GM23338 (cell line): ENCODE measurements around the gene C13orf46. TPM values are rescaled to one million over a fixed set of nuclear protein-coding genes. Genes with fewer than 3 reads are reported as not detected.

Experiments
- ATAC-seq: fragments of 200-7000 bp; cut with Tn5 transposase; 3 replicates; pipeline ENCODE4 v1.9.1; 2020
- DNase-seq: peaks from one replicate; pipeline ENCODE4 v3.0.0-alpha.2; 2015; ENCODE audit warnings: low spot score
- H2AFZ ChIP-seq: fragments of 200-600 bp; sonication (generic); 2 replicates; pipeline ENCODE4 v1.8.0; 2016; ENCODE audit warnings: antibody characterized with exemption, mild to moderate bottlenecking, moderate library complexity
- H3F3A ChIP-seq: fragments of 200-600 bp; sonication (generic); replicated peaks from 2 replicates; pipeline ENCODE4 v1.8.0; 2017; ENCODE audit warnings: antibody characterized with exemption, mixed run types, low read depth
- H3K27ac ChIP-seq: fragments of 200-600 bp; sonication (generic); 2 replicates; pipeline ENCODE4 v1.6.1; 2016; ENCODE audit warnings: low read depth
- H3K27me3 ChIP-seq: fragments of 200-600 bp; sonication (generic); 2 replicates; pipeline ENCODE4 v1.8.0; 2016; ENCODE audit warnings: mild to moderate bottlenecking, mixed run types, moderate library complexity; ENCODE audit not compliant: insufficient read depth
- H3K36me3 ChIP-seq: fragments of 200-600 bp; sonication (generic); 2 replicates; pipeline ENCODE4 v1.8.0; 2016; ENCODE audit warnings: mild to moderate bottlenecking; ENCODE audit not compliant: insufficient read depth
- H3K4me1 ChIP-seq: fragments of 200-600 bp; sonication (generic); 2 replicates; pipeline ENCODE4 v1.8.0; 2016; ENCODE audit warnings: mild to moderate bottlenecking, moderate library complexity; ENCODE audit not compliant: insufficient read depth
- H3K4me2 ChIP-seq: fragments of 200-600 bp; sonication (generic); 2 replicates; pipeline ENCODE4 v1.7.1; 2017; ENCODE audit warnings: mixed run types
- H3K4me3 ChIP-seq: fragments of 200-600 bp; sonication (generic); 2 replicates; pipeline ENCODE4 v1.6.1; 2016; ENCODE audit warnings: mixed run types
- H3K79me2 ChIP-seq: fragments of 200-600 bp; sonication (generic); replicated peaks from 2 replicates; pipeline ENCODE4 v1.8.0; 2017; ENCODE audit warnings: mild to moderate bottlenecking; ENCODE audit not compliant: insufficient read depth
- H3K9me2 ChIP-seq: fragments of 200-600 bp; sonication (generic); 2 replicates; pipeline ENCODE4 v1.8.0; 2017; ENCODE audit not compliant: insufficient read depth
- H4K20me1 ChIP-seq: fragments of 200-600 bp; sonication (generic); replicated peaks from 2 replicates; pipeline ENCODE4 v1.8.0; 2017; ENCODE audit warnings: mild to moderate bottlenecking; ENCODE audit not compliant: insufficient read depth
- H3K27ac Mint-ChIP-seq: 2 replicates; pipeline ENCODE4 v1.8.0; 2020; ENCODE audit warnings: inconsistent platforms, mild to moderate bottlenecking, moderate library complexity, mixed read lengths
- H3K27me3 Mint-ChIP-seq: 3 replicates; pipeline ENCODE4 v1.8.0; 2022; ENCODE audit warnings: low read depth, mild to moderate bottlenecking, moderate library complexity, mixed read lengths, inconsistent platforms; ENCODE audit not compliant: insufficient read depth, poor library complexity
- H3K36me3 Mint-ChIP-seq: 3 replicates; pipeline ENCODE4 v1.8.0; 2021; ENCODE audit warnings: low read depth, mild to moderate bottlenecking, inconsistent platforms, moderate library complexity, mixed read lengths
- H3K4me1 Mint-ChIP-seq: 3 replicates; pipeline ENCODE4 v1.8.0; 2020; ENCODE audit warnings: mild to moderate bottlenecking, inconsistent platforms, mixed read lengths
- H3K4me3 Mint-ChIP-seq: 3 replicates; pipeline ENCODE4 v1.8.0; 2021; ENCODE audit warnings: moderate library complexity, mild to moderate bottlenecking, inconsistent platforms, mixed read lengths
- H3K9me3 Mint-ChIP-seq: 3 replicates; pipeline ENCODE4 v1.8.0; 2020; ENCODE audit warnings: moderate library complexity, mild to moderate bottlenecking, inconsistent platforms, mixed read lengths
- CREB1 ChIP-seq: fragments of 250-450 bp; sonication (Bioruptor Pico); IDR thresholded peaks from 2 replicates; pipeline ENCODE4 v1.5.0; 2020; ENCODE audit warnings: low read depth, mild to moderate bottlenecking, moderate library complexity
- CTCF ChIP-seq, 2 experiments: fragments of 200-600 bp in 1 of 2; sonication (generic) in 1 of 2; conservative IDR thresholded peaks; 2 replicates each; pipeline versions ENCODE4 v1.5.1 to v1.6.1; 2016 to 2017; ENCODE audit warnings: antibody characterized with exemption in 2 of 2, low read depth in 2 of 2, mild to moderate bottlenecking in 2 of 2, moderate library complexity in 1 of 2
- ETS1 ChIP-seq: IDR thresholded peaks from 2 replicates; pipeline ENCODE4 v1.6.1; 2016; ENCODE audit warnings: antibody characterized with exemption
- EZH2 ChIP-seq: fragments of 200-600 bp; sonication (generic); IDR thresholded peaks from one replicate; pipeline ENCODE4 v1.8.0; 2017; ENCODE audit warnings: antibody characterized with exemption, mild to moderate bottlenecking, low read depth; ENCODE audit not compliant: unreplicated experiment
- EZH2phosphoT487 ChIP-seq: fragments of 200-600 bp; sonication (generic); IDR thresholded peaks from one replicate; pipeline ENCODE4 v1.8.1; 2018; ENCODE audit warnings: antibody characterized with exemption; ENCODE audit not compliant: unreplicated experiment
- NANOG ChIP-seq: IDR thresholded peaks from 2 replicates; pipeline ENCODE4 v1.6.1; 2016; ENCODE audit warnings: antibody characterized with exemption, borderline replicate concordance
- POLR2AphosphoS5 ChIP-seq: IDR thresholded peaks from 2 replicates; pipeline ENCODE4 v1.6.1; 2016; ENCODE audit warnings: antibody characterized with exemption, low read depth
- REST ChIP-seq: IDR thresholded peaks from one replicate; pipeline ENCODE4 v1.6.1; 2018; ENCODE audit warnings: antibody characterized with exemption; ENCODE audit not compliant: unreplicated experiment
- STAT1 ChIP-seq: IDR thresholded peaks from one replicate; pipeline ENCODE4 v1.6.1; 2016; ENCODE audit warnings: antibody characterized with exemption; ENCODE audit not compliant: unreplicated experiment
- ZNF114 ChIP-seq: fragments of 250-450 bp; sonication (Bioruptor Pico); IDR thresholded peaks from 2 replicates; pipeline ENCODE4 v1.5.0; 2020; ENCODE audit warnings: mild to moderate bottlenecking, moderate library complexity
- ZNF331 ChIP-seq: fragments of 250-450 bp; sonication (Bioruptor Pico); IDR thresholded peaks from 2 replicates; pipeline ENCODE4 v1.5.0; 2020; ENCODE audit warnings: low read depth, mild to moderate bottlenecking, moderate library complexity
- polyA plus RNA-seq: library from polyadenylated mRNA; unstranded; fragments of >200 nt; fragmentation: Nextera tagmentation; extraction: Ambion mirVana; gene quantifications from 2 replicates; pipeline ENCODE4 v1.2.1, GENCODE V29; 2016
- total RNA-seq: library from RNA; depleted of rRNA; stranded (reverse); fragments of >200 nt; shearing (Covaris generic); gene quantifications from 2 replicates; pipeline ENCODE4 v1.2.3, GENCODE V29; 2014

C13orf46 gene
- total and polyA plus RNA-seq, 2 experiments from 2014 or later: 0.44 to 1.5 TPM

GRCh38 chr13:113968463-113969310 lies 5.2 kb downstream of the C13orf46 start:
- H3K27me3 ChIP-seq: no peaks in the 10 kb centered on the region
- H2AFZ ChIP-seq: no peak overlapping the region
- peaks cover 4% of the 10 kb centered on the region for H3K9me3 Mint-ChIP-seq
- no peaks in the 10 kb centered on the region for H3K4me1 Mint-ChIP-seq
- TF ChIP-seq ETS1: no peak
- peak in 1 of 2 experiments; percentile 41; a peak in 1 of 4 replicates for TF ChIP-seq CTCF (conservative IDR thresholded peaks at IDR 0.05; ENCODE audit: low read depth in 2 of 2)
- no peak for TF ChIP-seq ZNF114 (CRISPR knock-in tag)
- no peak for TF ChIP-seq EZH2
- DNase-seq: no peak
- H3K36me3 ChIP-seq: no peaks in the 10 kb centered on the region
- H4K20me1 ChIP-seq: no peaks in the 10 kb centered on the region
- H3K4me2 ChIP-seq: no peak overlapping the region
- no peak overlapping the region for H3K4me3 ChIP-seq
- no peaks in the 10 kb centered on the region for H3K79me2 ChIP-seq
- no peak overlapping the region for H3K4me3 Mint-ChIP-seq
- peaks cover 7% of the 10 kb centered on the region for H3K27me3 Mint-ChIP-seq
- H3K36me3 Mint-ChIP-seq: peaks cover 4% of the 10 kb centered on the region; the same call in 2 of the 3 replicates
- H3K27ac Mint-ChIP-seq: no peak overlapping the region
- peak; percentile 43 for ATAC-seq
- no peak overlapping the region for H3K27ac ChIP-seq
- H3F3A ChIP-seq: no peaks in the 10 kb centered on the region
- no peaks in the 10 kb centered on the region for H3K4me1 ChIP-seq
- H3K9me2 ChIP-seq: no peaks in the 10 kb centered on the region

GRCh38 chr13:113967729-113968462 lies 6.0 kb downstream of the C13orf46 start:
- Histone ChIP-seq H3K9me2 (no peaks in the 10 kb centered on the region), H3K79me2 (no peaks in the 10 kb centered on the region), H4K20me1 (no peaks in the 10 kb centered on the region), H2AFZ (no peak overlapping the region), H3K27ac (no peak overlapping the region), H3K4me2 (no peak overlapping the region), H3K27me3 (no peaks in the 10 kb centered on the region), H3F3A (no peaks in the 10 kb centered on the region), H3K36me3 (no peaks in the 10 kb centered on the region), H3K4me3 (no peak overlapping the region), H3K4me1 (no peaks in the 10 kb centered on the region)
- no peak overlapping the region for H3K27ac Mint-ChIP-seq
- DNase-seq: no peak
- no peaks in the 10 kb centered on the region for H3K4me1 Mint-ChIP-seq
- H3K9me3 Mint-ChIP-seq: peaks cover 4% of the 10 kb centered on the region
- ATAC-seq: no peak
- H3K4me3 Mint-ChIP-seq: no peak overlapping the region
- H3K36me3 Mint-ChIP-seq: peaks cover 4% of the 10 kb centered on the region; the same call in 2 of the 3 replicates
- peaks cover 7% of the 10 kb centered on the region for H3K27me3 Mint-ChIP-seq
- TF ChIP-seq NANOG (no peak), ZNF114 (CRISPR knock-in tag) (no peak), ZNF331 (no peak), POLR2AphosphoS5 (no peak), EZH2phosphoT487 (no peak), CTCF (conservative IDR thresholded peaks at IDR 0.05; ENCODE audit: low read depth in 2 of 2) (no peak), ETS1 (no peak), REST (no peak), STAT1 (no peak), EZH2 (no peak), CREB1 (CRISPR knock-in tag) (no peak)
